Stimulated activated CD4-positive, alpha-beta T cell treated with anti-CD3 and anti-CD28 coated beads, Interleukin-12 subunit alpha, Interleukin-12 subunit beta, amount 100 ng/mL, for 48 hours (primary cell): ENCODE results near the gene TYK2.
"Not testable (repeated sequence)": the region's sequence is repeated elsewhere in the genome, so short reads cannot be mapped to it uniquely, and the experiment has no call there.

ENCODE experiments used
- DNase-seq, 3 donors: peaks; one replicate each; pipeline ENCODE4 v3.0.0-alpha.2; 2020; ENCODE audit warnings: low read depth in 2 of 3, low spot score in 1 of 3

TYK2 gene

DNA sequence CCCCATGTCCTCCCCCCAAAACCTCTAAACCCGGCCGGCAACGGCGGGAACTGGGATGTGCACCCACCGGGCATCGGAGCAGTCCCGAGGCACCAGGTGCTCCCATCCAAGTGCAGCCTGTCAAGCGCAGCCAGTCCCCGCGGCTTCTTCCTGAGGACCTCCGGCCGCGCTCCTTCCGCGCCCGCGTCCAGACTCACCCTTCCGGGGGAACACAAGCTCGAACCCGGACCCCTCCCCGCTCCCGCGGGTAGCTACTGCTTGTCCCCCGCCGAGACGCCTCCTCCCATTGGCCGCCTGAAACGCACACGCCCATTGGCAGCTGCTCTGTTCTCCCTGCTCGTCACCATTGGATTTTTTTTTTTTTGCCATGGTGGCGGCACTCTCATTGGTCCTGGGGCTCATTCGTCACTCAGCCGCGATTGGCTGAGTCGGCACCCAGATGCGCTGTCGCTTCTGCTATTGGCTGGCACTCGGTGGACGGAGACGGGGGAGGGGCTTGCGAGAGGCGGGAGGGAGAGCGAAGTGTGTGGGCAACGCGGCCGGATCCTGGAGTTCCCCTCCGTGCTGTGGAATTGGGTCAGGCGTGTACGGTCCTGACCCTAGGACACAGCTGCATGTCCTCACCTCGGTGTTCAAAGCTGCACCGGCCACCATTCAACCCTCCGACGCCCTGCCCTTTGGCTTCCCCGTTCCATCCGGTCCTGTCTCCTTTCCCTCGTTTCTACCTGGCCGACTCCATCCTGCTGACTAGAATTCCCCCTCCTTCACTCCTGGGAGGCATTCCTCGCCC, at the start of gene TYK2:
TSS of gene TYK2 (minus strand) at position 260 of the 790 bp plus-strand sequence. CDS start 2,166 bp downstream, outside the sequence.
- peak; percentile 94 to 99 (median 94) for DNase-seq

DNA sequence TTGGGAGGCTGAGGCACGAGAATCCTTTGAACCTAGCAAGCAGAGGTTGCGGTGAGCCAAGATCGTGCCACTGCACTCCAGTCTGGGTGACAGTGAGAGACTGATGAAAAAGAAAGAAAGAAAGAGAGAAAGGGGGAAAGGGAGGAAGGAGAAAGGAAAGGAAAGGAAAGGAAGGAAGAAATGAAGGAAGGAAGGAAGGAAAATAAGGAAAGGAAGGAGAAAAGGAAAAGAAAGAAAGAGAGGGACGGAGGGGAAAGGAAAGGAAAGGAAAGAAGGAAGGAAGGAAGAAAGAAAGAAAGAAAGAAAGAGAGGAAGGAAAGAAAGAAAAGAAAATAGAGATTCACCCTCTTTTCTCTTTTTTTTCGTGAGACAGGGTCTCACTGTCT, 48.6 kb upstream of the TYK2 start:
- DNase-seq, result no peak

DNA sequence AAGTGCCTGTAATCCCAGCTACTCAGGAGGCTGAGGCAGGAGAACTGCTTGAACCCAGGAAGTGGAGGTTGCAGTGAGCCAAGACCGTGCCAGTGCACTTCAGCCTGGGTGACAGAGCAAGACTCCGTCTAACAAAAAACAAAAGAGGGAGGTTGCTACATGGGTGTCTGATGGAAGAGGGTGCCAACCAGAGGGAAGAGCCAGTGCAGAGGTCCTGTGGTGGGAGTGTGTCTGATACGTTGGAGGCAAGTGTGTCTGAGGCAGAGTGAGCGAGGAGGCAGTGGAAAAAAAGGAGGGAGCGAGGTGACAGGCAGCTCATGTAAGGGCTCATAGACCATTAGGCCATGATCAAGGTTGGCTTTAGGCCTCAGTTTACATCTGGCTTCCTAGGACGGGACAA, 46.8 kb upstream of the TYK2 start:
- DNase-seq, result no peak

GRCh38 chr19:10424011-10424637, 43.8 kb upstream of the TYK2 start:
- peak in 2 of 3 donors; percentile 55 to 70 for DNase-seq

DNA sequence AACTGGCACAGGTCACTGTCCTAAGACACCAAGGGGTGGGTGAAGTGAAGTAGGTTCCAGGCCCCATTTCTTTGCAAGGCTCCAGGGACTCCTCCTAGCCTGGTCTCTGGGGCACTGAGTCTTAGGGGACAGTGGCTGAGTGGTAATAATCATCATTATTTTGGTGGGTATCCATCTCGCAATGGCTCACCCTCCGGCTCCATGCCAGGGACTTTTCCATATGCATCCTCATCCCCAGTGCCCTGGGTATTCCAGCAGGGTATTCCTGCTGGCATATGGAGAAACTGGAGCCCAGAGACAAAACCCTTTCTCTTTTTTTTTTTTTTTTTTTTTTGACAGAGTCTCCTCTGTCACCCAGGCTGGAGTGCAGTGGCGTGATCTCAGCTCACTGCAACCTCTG, 42.5 kb upstream of the TYK2 start:
- DNase-seq, result no peak

DNA sequence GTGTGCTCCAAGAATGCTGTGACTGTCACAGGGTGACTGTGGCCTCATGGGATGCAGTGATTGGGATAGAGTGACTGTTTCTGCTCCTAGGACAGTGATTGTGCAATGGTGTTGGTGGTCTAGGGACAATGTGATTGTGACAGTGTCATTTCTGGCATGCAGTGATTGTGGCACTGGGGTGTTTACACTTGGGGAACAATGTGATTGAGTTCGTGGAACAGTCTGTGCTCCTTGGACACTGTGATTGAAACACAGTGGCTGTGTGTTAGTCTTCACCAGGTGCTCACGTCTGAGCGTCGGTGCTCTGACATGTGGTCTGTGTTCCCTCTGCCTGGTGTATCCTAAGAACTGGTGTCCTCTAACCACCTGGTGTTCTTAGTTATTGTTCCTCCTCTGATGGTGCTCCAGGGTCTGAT, 41.7 kb upstream of the TYK2 start:
- no peak for DNase-seq

DNA sequence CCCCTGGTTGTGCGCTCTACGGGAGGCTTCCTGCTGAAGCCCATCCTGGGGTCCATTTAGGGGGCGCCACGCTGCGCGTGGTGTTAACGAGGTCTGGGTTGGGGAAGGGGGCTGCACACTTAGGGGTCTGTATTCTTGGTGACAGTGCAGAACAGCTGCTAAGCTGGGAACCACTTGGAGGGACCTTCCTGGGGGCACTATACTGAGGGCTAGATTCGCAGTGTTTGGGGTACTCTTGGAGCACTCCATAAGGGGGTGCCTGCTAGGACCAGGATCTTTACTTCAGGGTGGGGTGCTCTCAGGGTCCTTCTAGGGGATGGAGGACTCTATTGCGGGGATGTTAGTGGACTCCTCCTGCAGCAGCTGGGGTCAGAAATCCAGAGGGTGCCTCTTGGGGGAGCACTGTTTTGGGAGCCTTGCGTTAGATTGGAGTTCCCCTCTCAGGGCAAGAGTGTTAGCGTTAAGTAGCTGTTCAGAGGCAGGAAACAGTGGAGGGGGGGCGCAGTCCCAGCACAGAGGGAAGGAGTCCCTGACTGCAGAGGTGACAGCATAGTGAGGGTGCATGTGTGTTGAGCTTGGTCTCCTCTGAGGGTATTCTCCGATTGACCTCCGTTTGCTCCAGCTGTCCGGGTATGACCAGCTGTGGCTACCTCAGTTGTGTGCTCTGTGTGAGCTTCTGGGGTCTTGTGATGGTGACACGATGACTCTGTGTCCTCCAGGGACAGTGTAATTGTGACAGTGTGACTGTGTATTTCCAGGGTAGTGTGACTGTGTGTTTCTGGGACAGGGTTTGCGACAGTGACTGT, 41.1 kb upstream of the TYK2 start:
- no peak for DNase-seq

DNA sequence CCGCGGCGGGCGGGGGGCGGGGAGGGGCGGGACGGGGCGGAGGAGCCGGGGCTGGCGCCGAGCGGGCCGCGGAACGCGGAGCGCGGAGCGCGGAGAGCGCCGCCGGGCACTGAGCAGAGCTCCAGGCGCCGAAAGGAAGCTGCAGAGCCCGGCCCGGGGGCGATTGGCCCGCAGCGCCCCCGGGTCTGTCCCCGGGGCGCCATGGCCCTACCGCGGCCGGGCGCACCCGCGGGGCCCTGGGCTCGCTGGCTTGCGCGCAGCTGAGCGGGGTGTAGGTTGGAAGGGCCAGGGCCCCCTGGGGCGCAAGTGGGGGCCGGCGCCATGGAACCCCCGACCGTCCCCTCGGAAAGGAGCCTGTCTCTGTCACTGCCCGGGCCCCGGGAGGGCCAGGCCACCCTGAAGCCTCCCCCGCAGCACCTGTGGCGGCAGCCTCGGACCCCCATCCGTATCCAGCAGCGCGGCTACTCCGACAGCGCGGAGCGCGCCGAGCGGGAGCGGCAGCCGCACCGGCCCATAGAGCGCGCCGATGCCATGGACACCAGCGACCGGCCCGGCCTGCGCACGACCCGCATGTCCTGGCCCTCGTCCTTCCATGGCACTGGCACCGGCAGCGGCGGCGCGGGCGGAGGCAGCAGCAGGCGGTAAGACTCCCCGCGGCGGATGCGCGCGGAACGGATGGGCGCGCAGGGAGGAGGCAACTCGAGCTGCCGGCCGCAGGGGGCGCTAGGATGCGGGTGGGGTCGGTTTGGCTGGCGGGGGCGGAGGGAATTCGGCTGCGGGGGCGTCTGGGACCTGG, 40.3 kb upstream of the TYK2 start, which contains the start of gene PDE4A:
TSS of gene PDE4A (plus strand) at position 95 of the 796 bp plus-strand sequence. CDS start at position 322, 227 bp downstream.
- peak in 1 of 3 donors; percentile 51 for DNase-seq

- DNase-seq, result no peak
Measured at GRCh38 chr19:10419646-10420443, 39.5 kb upstream of the TYK2 start.

- no peak for DNase-seq
Measured at GRCh38 chr19:10419200-10419645, 38.9 kb upstream of the TYK2 start.

- no peak for DNase-seq
Measured at GRCh38 chr19:10418485-10419199, 38.3 kb upstream of the TYK2 start.

GRCh38 chr19:10418235-10418484, 37.8 kb upstream of the TYK2 start:
- no peak for DNase-seq

DNA sequence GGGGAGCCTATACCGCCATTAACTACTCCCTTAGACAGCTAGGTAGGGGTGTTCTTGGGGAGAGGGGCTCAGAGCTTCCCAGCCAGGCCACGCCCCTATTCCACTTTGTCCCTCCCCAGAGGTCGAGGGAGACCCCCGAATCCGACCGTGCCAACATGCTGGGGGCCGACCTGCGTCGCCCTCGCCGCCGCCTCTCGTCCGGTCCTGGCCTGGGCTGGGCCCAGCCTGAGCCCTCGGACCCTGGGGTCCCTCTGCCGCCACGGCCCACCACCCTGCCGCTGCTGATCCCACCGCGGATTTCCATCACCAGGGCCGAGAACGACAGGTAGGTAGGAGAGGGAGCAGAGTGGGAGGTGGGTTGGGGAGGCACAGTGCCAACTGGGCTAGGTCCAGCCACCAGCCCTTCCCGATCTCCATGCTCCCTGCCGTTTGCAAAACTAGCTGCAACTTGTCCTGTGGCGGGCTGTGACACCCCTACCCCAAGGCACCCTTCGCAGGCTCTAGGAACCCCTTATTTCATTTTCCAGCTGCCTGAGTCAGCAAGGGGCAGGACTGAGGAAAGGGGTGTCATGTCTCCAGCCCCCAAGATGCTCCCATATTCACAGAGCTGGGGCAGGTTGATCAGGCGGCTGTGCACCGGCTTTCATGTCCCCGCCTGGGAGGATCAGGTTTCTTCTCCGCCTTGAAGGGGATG, 37.3 kb upstream of the TYK2 start:
- no peak for DNase-seq

DNA sequence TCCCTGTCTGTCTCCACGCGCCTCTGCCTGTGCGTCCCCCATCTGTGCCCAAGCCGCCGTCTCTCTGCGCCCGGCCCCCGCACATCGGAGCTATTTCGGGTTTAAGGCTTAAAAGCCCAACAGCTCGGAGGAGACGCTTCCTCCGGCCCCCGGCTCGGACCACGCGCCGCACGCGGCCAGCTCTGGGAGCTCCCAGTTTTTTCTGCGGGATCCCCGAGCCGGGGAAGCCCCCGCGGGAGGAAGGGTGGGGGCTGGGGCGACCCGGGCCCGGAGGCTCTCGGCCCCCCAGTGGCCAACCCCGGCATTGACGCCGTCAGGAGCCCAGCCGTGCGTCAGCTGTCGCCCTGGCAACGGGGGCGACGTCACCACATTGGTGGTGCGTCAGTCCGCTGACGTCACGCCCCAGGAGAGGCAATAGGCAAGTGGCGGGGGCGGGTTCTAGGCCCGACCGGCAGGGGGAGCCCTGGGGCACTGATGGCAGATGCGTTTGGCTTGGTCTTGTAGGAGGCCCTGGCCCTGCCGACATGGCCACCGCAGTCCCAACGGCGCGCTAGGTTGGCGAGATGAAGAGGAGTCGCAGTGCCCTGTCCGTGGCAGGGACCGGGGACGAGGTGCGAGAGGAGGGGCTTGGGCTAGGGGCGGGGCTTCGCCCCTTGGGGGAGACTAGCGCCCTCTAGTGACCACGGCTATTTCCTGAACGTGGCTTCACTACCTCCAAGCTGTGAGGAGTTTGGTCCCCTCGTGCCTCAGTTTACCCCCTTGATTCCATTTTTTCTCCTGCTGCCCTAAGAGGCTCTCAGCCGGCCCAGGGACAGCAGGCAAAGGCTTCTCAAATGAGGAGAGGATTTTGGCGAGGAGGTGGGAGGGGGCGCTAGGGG, 36.2 kb upstream of the TYK2 start:
- DNase-seq, result peak; percentile 91 to 95 (median 93)

DNA sequence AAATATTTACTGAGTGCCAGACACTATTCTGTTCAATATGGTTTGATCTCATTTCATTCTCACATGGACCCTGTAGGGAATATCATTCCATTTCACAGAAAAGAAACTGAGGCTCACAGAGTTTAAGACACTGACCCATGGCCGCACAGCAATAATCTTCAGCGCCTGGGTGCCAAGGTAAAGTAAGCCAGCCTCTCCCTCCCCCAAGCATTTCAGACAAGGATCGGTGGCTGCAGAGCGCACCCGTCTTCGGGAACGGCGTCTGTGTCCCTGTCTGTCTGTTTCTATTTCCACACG, 35.7 kb upstream of the TYK2 start:
- DNase-seq, result no peak

DNA sequence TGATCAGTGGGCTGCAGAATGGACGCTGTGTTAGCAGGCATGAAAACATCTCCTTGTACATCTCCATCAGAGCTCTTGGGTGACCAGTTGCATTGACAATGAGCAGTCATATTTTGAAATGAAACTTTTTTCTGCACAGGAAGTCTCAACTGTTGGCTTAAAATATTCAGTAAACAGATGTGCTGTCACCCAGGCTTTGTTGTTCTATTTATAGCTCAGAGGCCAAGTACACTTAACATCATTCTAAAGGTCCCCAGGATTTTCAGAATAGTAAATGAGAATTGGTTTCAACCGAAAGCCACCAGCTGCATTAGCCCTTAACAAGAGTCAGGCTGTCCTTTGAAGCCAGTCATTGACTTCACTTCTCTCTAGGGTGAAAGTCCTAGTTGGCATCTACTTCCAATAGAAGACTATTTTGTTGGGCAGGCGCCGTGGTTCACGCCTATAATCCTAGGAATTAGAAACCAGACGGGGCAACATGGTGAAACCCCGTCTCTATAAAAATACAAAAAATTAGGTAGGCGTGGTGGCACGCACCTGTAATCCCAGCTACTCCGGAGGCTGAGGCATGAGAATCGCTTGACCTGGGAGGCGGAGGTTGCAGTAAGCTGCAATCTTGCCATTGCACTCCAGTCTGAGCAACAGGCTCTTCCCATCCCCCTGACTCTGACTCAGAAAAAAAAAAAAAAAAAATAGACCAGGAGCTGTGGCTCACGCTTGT, 32.0 kb upstream of the TYK2 start:
- DNase-seq, result no peak

GRCh38 chr19:10411224-10411623, 30.9 kb upstream of the TYK2 start:
- DNase-seq, result not testable (repeated sequence)
